Epithelial cell of esophagus (primary cell): ENCODE results near the gene KDM4C.
"Not testable (repeated sequence)": the region's sequence is repeated elsewhere in the genome, so short reads cannot be mapped to it uniquely, and the experiment has no call there.

ENCODE experiments used
- DNase-seq: peaks from one replicate; pipeline ENCODE4 v3.0.0; 2010; ENCODE audit warnings: low read depth
- H3K4me3 ChIP-seq: 2 replicates; pipeline ENCODE4 v1.5.1; 2011; ENCODE audit warnings: mild to moderate bottlenecking, low read length, control low read depth
- CTCF ChIP-seq: IDR thresholded peaks from 2 replicates; pipeline ENCODE4 v1.5.1; 2011; ENCODE audit warnings: low read depth, mild to moderate bottlenecking, low read length, control low read depth, inconsistent platforms; ENCODE audit not compliant: insufficient read depth; ENCODE audit errors: missing control alignments

Gene KDM4C

GRCh38 chr9:6764523-6764922 is 6.8 kb downstream of the KDM4C start:
- DNase-seq, result no peak
- no peak overlapping the region for H3K4me3 ChIP-seq
- no peak for TF ChIP-seq CTCF

- H3K4me3 ChIP-seq, result no peak overlapping the region
- no peak for TF ChIP-seq CTCF
- DNase-seq, result no peak
These were observed 7.2 kb downstream of the KDM4C start for GRCh38 chr9:6764950-6765349.

- no peak overlapping the region for H3K4me3 ChIP-seq
- DNase-seq, result no peak
- TF ChIP-seq CTCF, result no peak
These were observed 7.6 kb downstream of the KDM4C start for GRCh38 chr9:6765396-6765795.

GRCh38 chr9:6766606-6767005 is 8.8 kb downstream of the KDM4C start:
- no peak for DNase-seq
- no peak overlapping the region for H3K4me3 ChIP-seq
- no peak for TF ChIP-seq CTCF

GRCh38 chr9:6768587-6768986 is 10.8 kb downstream of the KDM4C start:
- H3K4me3 ChIP-seq, DNase-seq: not testable (repeated sequence)

GRCh38 chr9:6771722-6772121 is 13.9 kb downstream of the KDM4C start:
- DNase-seq, result no peak
- no peak overlapping the region for H3K4me3 ChIP-seq
- no peak for TF ChIP-seq CTCF

GRCh38 chr9:6777213-6777902 is 19.6 kb downstream of the KDM4C start:
- no peak overlapping the region for H3K4me3 ChIP-seq
- TF ChIP-seq CTCF, result no peak
- DNase-seq, result no peak
